GM19239 (cell line): ENCODE measurements around the gene SPEF2.
A peak's percentile ranks its signal among the peaks of the same experiment; 100 is the strongest.
"Not testable (repeated sequence)": the region's sequence is repeated elsewhere in the genome, so short reads cannot be mapped to it uniquely, and the experiment has no call there.

ENCODE experiments used
- DNase-seq: peaks from one replicate; pipeline ENCODE4 v3.0.0; 2011; ENCODE audit warnings: low spot score; ENCODE audit not compliant: insufficient read length
- FAIRE-seq: peaks from 2 replicates; lab custom pipeline; 2011; peaks lifted over from hg19 to GRCh38; lab: Jason Lieb, UNC

Gene SPEF2

DNA sequence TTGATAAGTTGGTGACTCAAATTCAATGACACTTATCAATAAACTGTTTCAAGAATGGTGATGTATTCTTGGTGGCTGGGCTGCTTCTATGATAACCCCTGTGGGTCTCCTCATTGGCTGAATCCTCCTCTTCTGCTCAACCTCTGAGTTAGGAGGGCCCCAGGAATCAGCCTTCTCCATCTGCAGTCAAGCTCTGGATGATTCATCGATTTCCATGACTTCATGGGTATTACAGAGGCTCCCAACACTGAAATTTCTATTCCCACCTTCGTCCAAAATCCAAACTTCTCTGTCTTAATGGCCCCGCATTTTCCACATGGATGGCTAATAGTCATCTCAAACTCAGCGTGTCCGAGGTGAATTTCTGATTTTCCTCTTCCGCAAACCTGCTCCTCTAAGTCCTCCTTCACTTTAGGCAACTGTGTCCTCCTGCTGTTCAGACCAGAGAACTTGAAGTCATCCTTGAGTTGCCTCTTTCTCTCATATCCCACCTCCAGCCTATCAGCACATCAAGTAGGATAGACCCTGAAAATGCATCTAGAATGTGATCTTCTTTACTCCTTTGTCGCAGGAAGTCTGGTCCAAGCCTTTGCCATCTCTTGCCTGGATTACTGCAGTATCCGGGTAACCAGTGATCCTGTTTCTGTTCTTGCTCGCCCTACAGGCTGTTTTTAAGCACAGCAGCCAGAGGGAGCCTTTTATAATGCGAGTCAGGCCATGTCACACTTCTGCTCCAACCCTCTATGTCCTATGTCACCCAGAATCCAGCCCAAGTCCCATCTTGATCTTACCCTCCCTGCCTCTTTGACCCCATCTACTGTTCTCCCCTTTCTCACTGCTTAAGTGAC is 197.7 kb downstream of the SPEF2 start:
- DNase-seq (no peak), FAIRE-seq (no peak)

DNA sequence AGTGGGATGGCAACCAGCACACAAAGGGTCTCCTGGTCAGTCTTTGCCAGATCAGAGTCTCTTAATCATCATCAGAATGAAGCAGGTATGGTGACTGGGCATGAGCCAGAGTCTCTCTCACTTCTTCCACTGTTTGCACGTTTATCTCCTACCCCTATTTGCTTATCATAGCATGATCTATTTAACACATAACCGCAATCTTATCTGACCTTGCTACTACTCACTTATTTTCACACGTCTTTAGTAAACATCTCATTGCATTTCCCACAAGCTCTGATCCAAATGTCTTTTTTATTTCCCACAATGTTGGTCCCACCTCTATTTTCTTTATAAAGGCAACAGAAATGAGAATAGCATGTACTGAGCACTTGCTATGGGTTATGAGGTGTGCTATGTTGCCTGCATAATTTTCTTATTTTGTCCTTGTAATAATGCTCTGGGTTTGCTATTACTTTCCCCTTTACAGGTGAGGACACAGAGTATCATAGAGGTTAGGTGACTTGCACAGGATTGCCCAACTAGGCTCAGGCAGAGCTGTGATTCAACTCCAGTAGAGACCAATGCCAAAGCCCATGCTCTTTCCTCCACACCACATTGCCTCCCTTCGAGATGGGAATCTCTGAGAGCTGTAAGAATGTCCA is 199.3 kb downstream of the SPEF2 start:
- FAIRE-seq (no peak), DNase-seq (no peak)

DNA sequence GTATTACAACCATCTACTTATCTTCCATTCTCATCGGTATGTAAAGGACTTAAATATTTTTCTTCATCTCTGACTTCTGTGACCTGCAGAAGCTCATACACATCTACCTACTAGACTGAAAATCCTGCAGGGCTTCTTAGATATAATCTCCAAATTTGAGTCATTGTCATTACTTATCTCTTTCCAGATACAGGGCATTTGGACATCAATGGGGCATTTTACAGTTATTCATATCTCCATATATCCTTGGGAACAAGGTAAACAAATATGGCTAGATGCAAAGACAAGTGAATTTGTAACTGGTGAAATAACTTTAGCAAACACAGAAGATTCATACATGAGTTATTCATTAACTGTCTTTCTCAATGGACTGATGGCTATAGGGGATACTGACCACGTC is 201.4 kb downstream of the SPEF2 start:
- DNase-seq (no peak), FAIRE-seq (peak; percentile 11)

DNA sequence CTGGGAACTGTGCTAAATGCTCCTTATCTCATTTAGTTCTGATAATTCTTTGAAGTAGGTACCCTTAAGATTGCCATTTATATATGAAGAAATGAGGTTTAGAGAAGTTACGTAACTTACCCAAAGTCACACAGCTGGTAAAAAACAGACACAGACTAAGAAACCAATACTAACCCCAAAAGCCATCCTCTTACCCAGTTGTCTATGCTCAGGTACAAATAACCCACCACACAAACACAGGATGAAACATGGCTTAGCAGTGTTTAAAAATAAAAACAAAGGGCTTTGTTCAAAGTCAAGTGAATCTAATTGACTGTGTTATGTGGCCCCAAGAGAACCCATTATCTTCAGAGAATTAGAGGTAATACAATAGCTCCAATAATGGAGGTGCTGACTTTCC is 202.0 kb downstream of the SPEF2 start:
- no peak for FAIRE-seq
- no peak for DNase-seq

DNA sequence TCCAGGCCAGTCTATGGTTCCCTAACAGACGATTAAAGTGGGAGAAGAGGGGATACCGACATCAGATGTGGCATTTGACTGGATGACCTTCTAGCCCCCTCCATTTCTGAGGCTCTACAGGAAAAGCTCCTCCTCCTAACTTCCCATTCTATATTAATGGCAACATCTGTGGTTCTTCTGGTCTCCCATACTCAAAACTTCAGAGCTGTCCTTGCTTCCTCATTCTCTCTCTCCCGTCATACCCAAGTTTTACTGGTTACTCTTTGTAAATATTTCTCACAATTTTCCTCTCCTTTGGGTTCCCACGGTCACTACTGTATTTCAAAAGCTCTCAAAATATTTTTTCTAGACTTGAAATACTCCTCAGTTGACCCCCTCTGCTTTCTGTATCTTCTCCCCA is 203.1 kb downstream of the SPEF2 start:
- DNase-seq (no peak), FAIRE-seq (no peak)

DNA sequence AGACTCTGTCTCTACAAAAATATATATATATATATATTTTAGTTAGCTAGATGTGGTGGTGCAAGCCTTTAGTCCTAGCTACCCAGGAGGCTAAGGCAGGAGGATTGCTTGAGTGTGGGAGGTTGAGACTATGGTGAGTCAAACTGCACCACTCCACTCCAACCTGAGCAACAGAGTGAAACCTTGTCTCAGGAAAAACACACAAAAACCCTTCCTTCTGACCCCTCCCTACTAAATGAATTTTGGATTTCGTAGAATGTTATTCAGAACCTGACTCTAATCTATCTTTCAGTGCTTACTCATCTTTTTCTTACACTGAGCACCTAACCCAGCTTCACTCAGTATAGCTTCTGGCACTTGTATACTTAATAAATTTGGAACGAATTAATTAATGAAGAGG is 203.8 kb downstream of the SPEF2 start:
- DNase-seq (no peak), FAIRE-seq (no peak)

DNA sequence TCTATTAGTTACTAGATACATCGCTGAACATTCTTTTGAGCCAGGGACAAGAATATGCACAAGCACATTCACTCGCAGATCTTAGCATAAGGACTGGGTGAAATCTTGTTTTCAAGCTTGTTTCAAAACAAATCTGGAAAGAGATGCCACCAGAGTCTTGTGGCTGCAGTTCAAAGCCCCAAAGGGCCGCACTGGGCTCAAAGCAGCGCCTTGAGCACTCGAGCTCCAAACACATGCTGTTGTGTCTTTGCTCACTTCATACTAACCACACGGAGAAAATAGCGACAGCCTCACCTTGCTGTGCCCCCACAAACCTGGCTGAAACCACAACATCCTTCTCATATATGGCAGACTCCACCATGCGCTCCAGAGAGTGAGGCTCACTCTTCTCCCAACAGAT is 204.8 kb downstream of the SPEF2 start:
- FAIRE-seq (no peak), DNase-seq (no peak)

DNA sequence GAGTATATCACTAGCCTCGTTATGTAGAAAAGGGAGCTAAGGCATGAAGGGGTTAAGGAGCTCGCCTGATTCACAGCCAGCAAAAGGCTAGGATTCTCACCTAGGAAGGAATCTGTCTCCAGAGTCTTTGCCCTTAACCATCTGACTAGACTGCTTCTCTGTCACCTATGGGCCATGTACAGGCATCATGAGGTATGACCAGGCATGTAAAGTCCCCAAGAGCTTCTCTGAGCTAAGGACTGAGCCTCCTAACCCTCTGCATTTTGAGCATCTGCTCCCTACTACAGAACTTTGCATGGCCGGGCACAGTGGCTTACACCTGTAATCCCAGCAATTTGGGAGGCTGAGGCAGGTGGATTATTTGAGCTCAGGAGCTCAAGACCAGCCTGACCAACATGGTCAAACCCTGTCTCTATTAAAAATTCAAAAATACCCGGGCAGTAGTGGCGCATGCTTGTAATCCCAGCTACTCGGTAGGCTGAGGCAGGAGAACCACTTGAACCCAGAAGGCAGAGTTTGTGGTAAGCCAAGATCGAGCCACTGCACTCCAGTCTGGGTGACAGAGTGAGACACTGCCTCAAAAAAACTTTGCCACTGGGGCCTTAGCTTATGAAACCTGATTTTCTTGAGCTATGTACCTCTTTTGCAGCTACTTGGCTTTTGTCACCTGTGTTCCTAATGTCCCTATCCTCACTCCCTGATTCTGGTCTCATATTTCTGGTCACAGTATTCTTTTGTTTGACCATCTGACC is 205.9 kb downstream of the SPEF2 start:
- no peak for DNase-seq
- no peak for FAIRE-seq

DNA sequence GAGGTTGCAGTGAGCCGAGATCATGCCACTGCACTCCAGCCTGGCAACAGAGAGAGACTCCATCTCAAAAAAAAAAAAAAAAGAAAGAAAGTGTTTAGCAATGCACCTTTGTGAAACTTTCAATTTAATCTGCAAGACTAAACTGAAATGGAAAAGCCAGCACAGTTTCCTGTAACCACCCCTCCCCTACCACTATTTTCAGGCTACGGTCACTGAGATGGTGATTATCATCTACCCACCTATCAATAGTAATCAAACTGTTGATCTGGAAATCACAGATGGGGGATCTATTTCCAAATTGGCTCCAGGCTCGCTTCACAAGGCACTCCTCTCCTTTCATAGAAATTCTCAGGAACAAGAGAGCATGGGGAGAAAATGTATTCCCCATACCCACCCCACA is 208.4 kb downstream of the SPEF2 start:
- no peak for DNase-seq

DNA sequence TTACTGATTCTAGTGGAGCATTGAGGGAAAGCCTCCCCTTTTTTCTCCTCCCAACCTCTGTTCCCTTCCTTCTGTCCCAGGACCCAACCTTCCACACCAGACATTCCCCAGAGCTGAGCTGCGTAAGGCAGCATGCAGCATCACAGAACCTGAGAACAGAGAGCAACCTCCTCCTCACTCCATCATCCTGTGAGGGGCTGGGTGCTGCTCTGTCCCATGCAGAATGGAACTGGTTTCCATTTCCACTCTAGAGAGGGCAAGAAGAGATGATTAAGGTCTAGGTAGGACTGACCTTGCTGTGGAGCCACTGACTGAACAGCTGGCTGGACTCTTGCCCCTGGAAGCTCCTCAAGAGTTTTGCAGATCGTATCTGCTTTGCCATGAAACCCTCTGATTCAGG is 208.9 kb downstream of the SPEF2 start:
- FAIRE-seq, result no peak
- DNase-seq, result no peak

More for the DNA sequence above, 208.4 kb downstream of the SPEF2 start:
- FAIRE-seq, result no peak

DNA sequence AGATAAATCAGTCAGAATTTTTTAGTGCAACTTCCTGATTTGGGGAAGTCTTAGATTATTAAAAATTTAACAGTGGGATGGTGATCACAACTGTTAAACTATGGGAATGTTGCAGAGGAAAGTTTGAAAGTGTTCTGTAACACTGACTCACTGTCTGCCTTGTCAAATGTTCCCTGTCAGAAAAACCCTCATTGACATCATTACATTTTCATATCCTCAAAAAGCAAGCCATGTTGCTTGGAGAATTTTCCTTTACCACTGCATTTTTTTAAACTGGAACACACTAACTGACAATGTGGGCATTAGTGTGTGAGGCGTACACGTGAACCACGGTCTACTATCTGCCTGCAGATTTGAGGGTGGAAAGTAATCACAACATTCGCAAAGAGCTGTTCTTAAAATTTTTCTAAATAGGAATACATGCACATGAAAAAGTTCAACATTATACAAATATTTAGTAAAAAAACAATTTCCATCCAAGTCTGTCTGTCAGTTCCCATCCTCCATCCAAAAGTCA is 210.5 kb downstream of the SPEF2 start:
- DNase-seq (no peak), FAIRE-seq (no peak)

DNA sequence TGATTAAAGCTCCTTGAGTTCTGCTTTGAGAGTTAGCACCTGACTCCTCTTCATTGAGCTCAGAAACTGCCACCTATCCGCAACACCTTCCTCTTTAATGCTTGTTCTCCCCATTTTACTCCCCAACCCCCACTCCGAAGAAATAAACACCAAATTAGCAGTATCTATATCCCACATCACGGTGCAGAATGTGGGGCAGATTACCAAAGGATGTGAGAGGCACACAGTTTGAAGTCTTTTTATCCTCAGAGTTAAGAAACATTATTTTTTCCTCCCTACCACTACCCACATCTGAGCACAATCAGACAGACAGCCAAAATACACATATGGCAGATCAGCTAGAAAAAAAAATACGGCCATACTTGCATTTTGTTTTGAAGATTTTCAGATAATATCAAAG is 212.9 kb downstream of the SPEF2 start:
- no peak for DNase-seq
- no peak for FAIRE-seq

DNA sequence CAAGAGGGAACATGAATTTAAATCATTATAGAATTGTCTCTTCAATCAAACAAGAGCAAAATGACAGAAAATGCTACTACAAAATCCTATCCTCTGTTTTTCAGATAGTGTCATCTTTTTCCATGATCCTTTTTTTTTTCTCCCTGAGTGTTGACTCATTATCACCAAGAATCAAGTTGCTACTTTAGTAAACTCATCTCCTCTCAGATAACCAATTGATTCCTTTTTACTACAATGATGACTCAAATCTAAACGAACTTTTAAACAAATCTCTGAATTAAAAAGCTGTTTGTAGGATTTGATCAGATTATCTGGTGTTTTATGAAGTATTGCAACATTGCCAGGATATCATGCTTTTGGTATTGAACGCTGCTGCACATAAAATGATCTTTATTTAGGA is 215.1 kb downstream of the SPEF2 start:
- FAIRE-seq (no peak), DNase-seq (no peak)

DNA sequence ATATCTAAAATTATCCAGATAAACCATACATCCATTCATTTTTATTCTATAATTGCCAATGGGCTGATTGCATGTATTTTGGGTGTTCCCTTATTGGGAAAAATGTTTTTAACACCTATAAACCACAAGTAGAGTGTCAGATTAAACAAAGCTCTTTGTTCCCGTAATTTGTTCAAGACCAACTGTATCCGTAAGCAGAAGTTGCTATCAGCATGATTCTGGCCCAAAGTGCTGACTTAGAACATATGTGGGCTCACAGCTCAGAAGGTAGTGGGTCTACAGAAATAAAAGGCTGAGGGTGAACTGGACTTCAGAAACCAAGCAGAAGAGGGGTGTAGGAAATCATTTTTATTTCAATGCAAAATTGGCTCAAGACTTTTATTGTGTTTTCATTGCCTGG is 215.6 kb downstream of the SPEF2 start:
- FAIRE-seq, result no peak

DNA sequence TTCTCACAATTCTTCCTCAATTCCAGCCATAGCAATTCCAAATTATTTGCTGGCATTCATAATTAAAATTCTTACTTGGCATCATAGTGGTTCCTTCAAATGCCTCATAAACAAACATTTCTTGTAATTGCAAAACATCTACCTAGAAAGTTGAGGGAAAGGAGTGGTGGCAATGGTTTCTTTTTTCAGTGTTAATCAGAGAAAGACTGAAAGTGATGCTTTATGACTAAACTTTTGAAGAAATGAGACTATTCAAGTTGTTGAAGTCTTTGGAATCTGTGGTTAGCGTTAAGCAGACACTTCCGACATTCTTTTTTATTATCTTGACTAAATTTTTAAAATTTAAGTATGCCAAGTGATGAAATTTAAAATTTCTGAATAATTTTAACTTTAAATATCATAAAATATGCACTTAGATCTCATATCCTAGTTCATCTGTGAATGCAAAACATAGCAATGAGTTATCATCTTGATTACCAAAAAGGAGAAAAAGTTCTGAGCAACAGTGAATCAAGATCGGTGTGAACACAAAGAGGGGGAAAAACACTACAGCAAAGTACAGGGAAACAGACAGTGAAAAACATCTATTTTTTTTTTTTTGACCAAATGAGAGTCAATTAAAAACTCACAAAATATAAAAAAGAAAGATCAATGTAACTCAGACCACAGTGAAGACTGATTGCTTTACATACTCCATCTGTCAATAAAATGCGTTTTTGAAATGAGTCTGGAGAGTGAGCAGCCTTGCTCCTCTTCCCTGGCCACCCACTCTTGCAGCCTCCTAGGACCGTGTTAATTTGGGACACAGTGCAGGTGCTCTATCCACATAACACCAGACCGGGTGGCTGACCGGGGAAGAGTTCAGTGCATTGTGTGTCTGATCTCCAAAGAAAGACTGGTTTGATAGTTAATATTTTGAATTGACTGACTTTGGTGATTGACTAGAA is 218.4 kb downstream of the SPEF2 start:
- DNase-seq (no peak), FAIRE-seq (no peak)

More for the DNA sequence above, 215.6 kb downstream of the SPEF2 start:
- no peak for DNase-seq

DNA sequence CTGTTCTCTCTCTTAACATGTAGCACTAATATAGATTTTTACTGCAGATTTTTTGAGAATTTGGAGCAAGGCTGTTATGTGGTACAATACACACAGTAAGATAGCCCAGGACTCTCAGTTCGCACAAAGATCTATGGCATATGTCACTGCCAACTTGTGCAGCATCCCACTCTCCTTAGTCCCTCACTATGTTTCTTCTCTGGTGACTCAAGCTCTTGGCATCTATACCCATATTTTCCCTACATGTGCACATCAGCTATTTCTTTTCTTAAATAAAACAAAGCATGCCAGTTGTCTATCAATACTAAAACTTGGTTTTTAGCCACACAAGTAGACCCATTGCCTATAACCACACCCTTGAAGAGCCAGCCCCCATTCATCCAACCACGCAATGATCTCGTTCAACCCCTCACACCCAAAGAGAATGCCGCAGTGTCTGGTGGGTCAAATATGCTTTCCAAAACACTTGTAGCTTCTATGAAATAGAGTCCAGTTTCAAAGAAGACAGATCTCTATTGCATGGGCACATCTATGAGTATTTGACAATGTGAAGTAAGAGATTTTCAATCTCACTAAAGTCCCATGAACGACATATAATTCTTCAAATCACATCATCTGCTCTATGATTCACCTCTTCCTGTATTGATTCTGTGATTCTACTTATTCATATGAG is 220.8 kb downstream of the SPEF2 start:
- FAIRE-seq (no peak), DNase-seq (no peak)

DNA sequence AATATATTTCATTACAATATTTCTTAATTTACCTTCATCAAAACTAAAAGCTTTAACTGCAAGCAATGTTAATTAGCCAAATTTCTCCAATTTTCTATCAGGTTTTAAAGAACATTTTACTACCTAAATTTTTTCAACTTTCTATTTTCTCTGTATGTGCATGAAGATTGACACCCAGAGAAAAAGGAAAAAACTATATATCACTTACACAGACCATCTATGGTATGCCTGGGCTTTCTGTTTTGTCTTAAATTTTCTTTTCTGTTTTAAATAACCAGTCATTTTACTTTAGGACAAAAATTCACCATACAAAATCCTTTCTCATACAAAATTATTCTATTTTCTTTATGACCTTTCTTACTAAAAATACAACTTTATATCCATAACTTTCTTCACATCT is 225.2 kb downstream of the SPEF2 start:
- DNase-seq (no peak), FAIRE-seq (no peak)

DNA sequence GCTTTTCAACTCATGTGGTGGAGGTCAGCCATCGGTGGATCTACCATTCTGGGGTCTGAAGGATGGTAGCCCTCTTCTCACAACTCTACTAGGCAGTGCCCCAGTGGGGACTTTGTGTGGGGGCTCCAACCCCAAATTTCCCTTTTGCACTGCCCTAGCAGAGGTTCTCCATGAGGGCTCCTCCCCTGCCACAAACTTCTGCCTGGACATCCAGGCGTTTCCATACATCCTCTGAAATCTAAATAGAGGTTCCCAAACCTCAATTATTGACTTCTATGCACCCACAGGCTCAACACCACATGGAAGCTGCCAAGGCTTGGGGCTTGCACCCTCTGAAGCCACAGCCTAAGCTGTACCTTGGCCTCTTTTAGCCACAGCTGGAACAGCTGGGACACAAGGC is 227.8 kb downstream of the SPEF2 start:
- FAIRE-seq, result not testable (repeated sequence)

DNA sequence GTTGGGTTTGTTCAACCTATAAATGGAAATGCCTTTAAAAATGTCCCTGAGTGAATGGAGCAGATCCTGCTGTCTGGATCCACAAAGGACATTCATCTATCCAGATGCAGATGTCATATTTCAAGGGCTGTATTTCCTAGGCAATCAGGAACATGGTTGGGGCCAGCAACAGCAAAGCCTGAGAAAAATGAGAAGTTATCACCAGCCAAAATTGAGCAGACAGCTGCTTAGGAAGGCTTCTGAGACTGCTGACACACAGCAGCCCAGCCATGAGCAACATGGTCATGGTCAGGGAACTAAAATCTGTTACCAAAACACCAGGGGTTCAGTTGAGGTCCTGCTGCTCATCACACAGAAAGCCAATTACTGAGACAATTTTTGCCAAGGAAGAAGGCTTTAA is 229.8 kb downstream of the SPEF2 start:
- FAIRE-seq (no peak), DNase-seq (no peak)

More for the DNA sequence above, 227.8 kb downstream of the SPEF2 start:
- not testable (repeated sequence) for DNase-seq
